ENCODE measurements around the gene KRT77.
"Not testable (repeated sequence)": the region's sequence is repeated elsewhere in the genome, so short reads cannot be mapped to it uniquely, and the experiment has no call there.

KRT77 gene

GRCh38 chr12:52677671-52678070 is 25.7 kb downstream of the KRT77 start:
- Histone ChIP-seq H3K36me3 (ENCODE audit: insufficient read depth, low read length) (no peaks in the 10 kb centered on the region), H3K79me2 (ENCODE audit: control insufficient read depth, insufficient read depth, low read length, unreplicated experiment) (no peaks in the 10 kb centered on the region), H3K27ac (ENCODE audit: low read depth, low read length) (no peak overlapping the region), H3K4me3 (ENCODE audit: low read depth, low read length) (no peak overlapping the region), H3K4me1 (ENCODE audit: control insufficient read depth, insufficient read depth, low read length, unreplicated experiment) (no peaks in the 10 kb centered on the region), H2AFZ (ENCODE audit: low read length, unreplicated experiment) (no peak overlapping the region), H3K27me3 (ENCODE audit: insufficient read depth, low read length) (peaks cover 96% of the 10 kb centered on the region)

DNA sequence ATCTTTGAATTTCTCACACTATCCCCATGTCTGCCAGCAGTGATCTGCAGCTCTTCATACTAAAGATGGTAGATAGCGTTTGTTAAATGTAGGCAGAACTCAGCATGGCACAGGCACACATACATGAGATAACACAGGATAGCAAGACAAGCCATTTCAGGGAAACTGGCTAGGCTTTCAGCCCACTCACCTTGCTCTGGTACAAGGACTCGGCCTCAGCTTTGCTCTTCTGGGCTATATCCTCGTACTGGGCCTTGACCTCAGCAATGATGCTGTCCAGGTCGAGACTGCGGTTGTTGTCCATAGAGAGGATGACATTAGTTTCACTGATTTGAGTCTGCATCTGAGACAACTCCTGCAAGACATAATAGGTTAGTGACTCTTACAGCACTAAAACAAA is 26.2 kb downstream of the KRT77 start:
- no peaks in the 10 kb centered on the region for H3K79me2 ChIP-seq (ENCODE audit: control insufficient read depth, insufficient read depth, low read length, unreplicated experiment)
- H2AFZ ChIP-seq (ENCODE audit: low read length, unreplicated experiment) = no peak overlapping the region
- no peak overlapping the region for H3K4me3 ChIP-seq (ENCODE audit: low read depth, low read length)
- H3K36me3 ChIP-seq (ENCODE audit: insufficient read depth, low read length) = no peaks in the 10 kb centered on the region
- no peaks in the 10 kb centered on the region for H3K4me1 ChIP-seq (ENCODE audit: control insufficient read depth, insufficient read depth, low read length, unreplicated experiment)
- H3K27ac ChIP-seq (ENCODE audit: low read depth, low read length) = no peak overlapping the region
- peaks cover 96% of the 10 kb centered on the region for H3K27me3 ChIP-seq (ENCODE audit: insufficient read depth, low read length)

GRCh38 chr12:52676163-52676562 is 27.2 kb downstream of the KRT77 start:
- no peaks in the 10 kb centered on the region for H3K79me2 ChIP-seq (ENCODE audit: control insufficient read depth, insufficient read depth, low read length, unreplicated experiment)
- H3K36me3 ChIP-seq (ENCODE audit: insufficient read depth, low read length) = no peaks in the 10 kb centered on the region
- no peaks in the 10 kb centered on the region for H3K4me1 ChIP-seq (ENCODE audit: control insufficient read depth, insufficient read depth, low read length, unreplicated experiment)
- peaks cover 96% of the 10 kb centered on the region for H3K27me3 ChIP-seq (ENCODE audit: insufficient read depth, low read length)
- H2AFZ ChIP-seq (ENCODE audit: low read length, unreplicated experiment) = no peak overlapping the region
- no peak overlapping the region for H3K27ac ChIP-seq (ENCODE audit: low read depth, low read length)
- no peak overlapping the region for H3K4me3 ChIP-seq (ENCODE audit: low read depth, low read length)

DNA sequence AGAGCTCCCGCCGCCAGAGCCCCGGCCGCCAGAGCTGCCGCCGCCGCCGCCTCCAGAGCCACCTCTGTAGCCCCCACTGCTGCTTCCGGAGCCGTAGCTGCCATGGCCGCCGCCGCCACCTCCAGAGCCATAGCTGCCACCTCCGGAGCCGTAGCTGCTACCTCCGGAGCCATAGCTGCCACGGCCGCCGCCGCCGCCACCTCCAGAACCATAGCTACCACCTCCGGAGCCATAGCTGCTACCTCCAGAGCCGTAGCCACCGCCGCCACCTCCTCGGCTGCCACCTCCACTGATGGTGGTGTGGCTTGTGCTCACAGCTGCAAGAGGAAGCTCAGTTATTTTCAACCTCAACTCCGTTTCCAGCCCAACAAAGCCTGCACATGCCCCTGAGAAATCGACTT is 28.0 kb downstream of the KRT77 start:
- Histone ChIP-seq H3K27me3 (ENCODE audit: insufficient read depth, low read length) (peaks cover 96% of the 10 kb centered on the region), H2AFZ (ENCODE audit: low read length, unreplicated experiment) (no peak overlapping the region), H3K79me2 (ENCODE audit: control insufficient read depth, insufficient read depth, low read length, unreplicated experiment) (no peaks in the 10 kb centered on the region), H3K4me1 (ENCODE audit: control insufficient read depth, insufficient read depth, low read length, unreplicated experiment) (no peaks in the 10 kb centered on the region), H3K4me3 (ENCODE audit: low read depth, low read length) (no peak overlapping the region), H3K36me3 (ENCODE audit: insufficient read depth, low read length) (no peaks in the 10 kb centered on the region), H3K27ac (ENCODE audit: low read depth, low read length) (no peak overlapping the region)

DNA sequence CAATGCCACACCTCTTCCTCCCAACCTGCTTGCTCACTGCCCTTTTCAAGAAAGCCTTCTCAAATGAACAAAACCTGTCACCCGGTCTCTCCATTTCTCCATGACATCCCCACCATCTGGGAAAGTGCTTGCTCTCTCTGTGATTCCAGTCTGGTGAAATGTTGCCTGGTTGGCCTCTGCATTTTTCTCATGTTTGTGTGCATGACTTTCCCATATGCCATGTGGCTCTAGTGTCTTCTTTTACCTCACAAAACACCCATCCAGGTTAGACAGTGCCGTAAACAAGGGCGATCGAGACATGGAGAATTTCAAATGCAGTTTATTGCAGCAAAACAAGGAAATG is 28.9 kb downstream of the KRT77 start:
- H3K27me3 ChIP-seq (ENCODE audit: insufficient read depth, low read length) = peaks cover 91% of the 10 kb centered on the region
- H3K79me2 ChIP-seq (ENCODE audit: control insufficient read depth, insufficient read depth, low read length, unreplicated experiment) = no peaks in the 10 kb centered on the region
- H3K4me3 ChIP-seq (ENCODE audit: low read depth, low read length) = no peak overlapping the region
- H3K27ac ChIP-seq (ENCODE audit: low read depth, low read length) = no peak overlapping the region
- no peaks in the 10 kb centered on the region for H3K4me1 ChIP-seq (ENCODE audit: control insufficient read depth, insufficient read depth, low read length, unreplicated experiment)
- H3K36me3 ChIP-seq (ENCODE audit: insufficient read depth, low read length) = no peaks in the 10 kb centered on the region
- H2AFZ ChIP-seq (ENCODE audit: low read length, unreplicated experiment) = no peak overlapping the region

- Histone ChIP-seq H3K79me2 (ENCODE audit: control insufficient read depth, insufficient read depth, low read length, unreplicated experiment) (no peaks in the 10 kb centered on the region), H3K36me3 (ENCODE audit: insufficient read depth, low read length) (no peaks in the 10 kb centered on the region)
Observed at GRCh38 chr12:52673713-52674432, 29.5 kb downstream of the KRT77 start.

GRCh38 chr12:52673217-52673616 is 30.1 kb downstream of the KRT77 start:
- no peaks in the 10 kb centered on the region for H3K79me2 ChIP-seq (ENCODE audit: control insufficient read depth, insufficient read depth, low read length, unreplicated experiment)
- no peak overlapping the region for H2AFZ ChIP-seq (ENCODE audit: low read length, unreplicated experiment)
- H3K4me1 ChIP-seq (ENCODE audit: control insufficient read depth, insufficient read depth, low read length, unreplicated experiment) = no peaks in the 10 kb centered on the region
- no peak overlapping the region for H3K4me3 ChIP-seq (ENCODE audit: low read depth, low read length)
- H3K36me3 ChIP-seq (ENCODE audit: insufficient read depth, low read length) = no peaks in the 10 kb centered on the region
- peaks cover 90% of the 10 kb centered on the region for H3K27me3 ChIP-seq (ENCODE audit: insufficient read depth, low read length)
- no peak overlapping the region for H3K27ac ChIP-seq (ENCODE audit: low read depth, low read length)

More at GRCh38 chr12:52673713-52674432, 29.5 kb downstream of the KRT77 start:
- Histone ChIP-seq H2AFZ (ENCODE audit: low read length, unreplicated experiment) (no peak overlapping the region), H3K27me3 (ENCODE audit: insufficient read depth, low read length) (peaks cover 91% of the 10 kb centered on the region), H3K27ac (ENCODE audit: low read depth, low read length) (no peak overlapping the region), H3K4me1 (ENCODE audit: control insufficient read depth, insufficient read depth, low read length, unreplicated experiment) (no peaks in the 10 kb centered on the region), H3K4me3 (ENCODE audit: low read depth, low read length) (no peak overlapping the region)

DNA sequence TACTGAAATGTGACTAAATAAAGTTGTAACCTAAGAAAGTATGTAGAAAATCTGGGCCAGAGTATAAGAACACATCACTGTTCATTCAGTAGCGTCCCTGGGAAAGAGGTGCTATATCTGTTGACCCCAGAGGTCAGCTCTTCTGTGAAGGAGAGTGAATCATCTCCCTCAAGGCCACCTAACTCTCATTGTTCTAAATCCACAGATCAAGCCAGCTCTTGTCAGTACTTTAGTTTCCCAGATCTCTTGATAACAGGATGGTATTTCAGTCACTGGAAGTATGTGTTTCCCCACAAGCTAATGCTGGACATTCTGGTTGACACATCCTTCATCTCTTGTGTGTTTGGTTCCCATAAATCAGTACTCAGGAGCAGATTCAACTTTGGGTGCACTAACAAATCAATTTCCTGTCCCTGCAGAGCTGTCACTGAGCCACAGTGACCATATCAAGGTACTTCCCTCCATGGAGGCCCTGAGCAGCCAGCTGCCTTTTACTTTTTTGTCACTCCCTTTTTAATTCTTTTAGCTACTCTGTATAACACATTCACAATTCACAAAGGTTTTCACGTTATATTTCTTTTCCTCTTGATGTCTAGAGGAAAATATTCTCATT is 30.9 kb downstream of the KRT77 start:
- H3K4me3 ChIP-seq (ENCODE audit: low read depth, low read length) = no peak overlapping the region
- H3K79me2 ChIP-seq (ENCODE audit: control insufficient read depth, insufficient read depth, low read length, unreplicated experiment) = no peaks in the 10 kb centered on the region
- H3K36me3 ChIP-seq (ENCODE audit: insufficient read depth, low read length) = no peaks in the 10 kb centered on the region
- peaks cover 90% of the 10 kb centered on the region for H3K27me3 ChIP-seq (ENCODE audit: insufficient read depth, low read length)
- H2AFZ ChIP-seq (ENCODE audit: low read length, unreplicated experiment) = no peak overlapping the region
- H3K4me1 ChIP-seq (ENCODE audit: control insufficient read depth, insufficient read depth, low read length, unreplicated experiment) = no peaks in the 10 kb centered on the region
- no peak overlapping the region for H3K27ac ChIP-seq (ENCODE audit: low read depth, low read length)

DNA sequence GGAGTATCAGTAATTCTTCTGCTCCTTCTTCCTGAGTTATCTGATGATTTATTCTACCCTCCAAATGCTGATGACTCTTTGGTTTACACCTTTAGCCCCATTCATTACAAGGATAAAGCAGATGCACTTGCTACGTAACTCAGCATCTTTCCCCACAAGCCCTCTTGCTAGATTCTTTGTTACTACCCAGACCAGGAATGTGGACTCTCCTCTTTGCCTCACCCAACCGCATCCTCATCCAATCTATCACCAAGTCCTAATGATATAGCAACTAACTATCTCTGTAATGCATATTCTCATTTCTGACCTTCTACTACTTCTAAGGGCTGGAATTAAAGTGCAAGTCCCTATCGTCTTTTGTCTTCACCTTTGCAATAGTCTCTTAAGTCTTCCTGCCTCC is 32.4 kb downstream of the KRT77 start:
- Histone ChIP-seq H3K27me3 (ENCODE audit: insufficient read depth, low read length) (peaks cover 88% of the 10 kb centered on the region), H3K4me1 (ENCODE audit: control insufficient read depth, insufficient read depth, low read length, unreplicated experiment) (no peaks in the 10 kb centered on the region), H3K36me3 (ENCODE audit: insufficient read depth, low read length) (no peaks in the 10 kb centered on the region), H3K79me2 (ENCODE audit: control insufficient read depth, insufficient read depth, low read length, unreplicated experiment) (no peaks in the 10 kb centered on the region), H2AFZ (ENCODE audit: low read length, unreplicated experiment) (no peak overlapping the region), H3K27ac (ENCODE audit: low read depth, low read length) (no peak overlapping the region), H3K4me3 (ENCODE audit: low read depth, low read length) (no peak overlapping the region)

DNA sequence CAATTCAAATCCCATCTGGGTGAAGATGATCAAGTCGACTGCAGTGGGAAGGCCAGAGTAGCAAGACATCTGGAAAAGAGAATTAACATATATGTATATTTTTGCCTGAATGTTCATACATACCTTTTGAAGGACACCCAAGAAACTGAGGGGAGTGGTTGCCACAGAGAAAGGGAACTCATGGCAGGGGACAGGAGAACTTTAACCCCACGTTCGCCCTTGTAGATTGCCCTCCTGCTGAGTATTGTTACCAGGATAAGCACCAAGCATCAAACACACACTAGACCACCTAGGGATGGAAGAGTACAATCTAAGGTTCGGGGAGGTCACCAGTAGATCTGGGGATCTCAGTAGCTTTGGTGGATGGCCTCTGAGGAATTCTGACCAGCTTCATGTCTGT is 32.8 kb downstream of the KRT77 start:
- H2AFZ ChIP-seq (ENCODE audit: low read length, unreplicated experiment) = no peak overlapping the region
- no peaks in the 10 kb centered on the region for H3K4me1 ChIP-seq (ENCODE audit: control insufficient read depth, insufficient read depth, low read length, unreplicated experiment)
- no peaks in the 10 kb centered on the region for H3K79me2 ChIP-seq (ENCODE audit: control insufficient read depth, insufficient read depth, low read length, unreplicated experiment)
- H3K4me3 ChIP-seq (ENCODE audit: low read depth, low read length) = no peak overlapping the region
- peaks cover 88% of the 10 kb centered on the region for H3K27me3 ChIP-seq (ENCODE audit: insufficient read depth, low read length)
- H3K36me3 ChIP-seq (ENCODE audit: insufficient read depth, low read length) = no peaks in the 10 kb centered on the region
- H3K27ac ChIP-seq (ENCODE audit: low read depth, low read length) = no peak overlapping the region

DNA sequence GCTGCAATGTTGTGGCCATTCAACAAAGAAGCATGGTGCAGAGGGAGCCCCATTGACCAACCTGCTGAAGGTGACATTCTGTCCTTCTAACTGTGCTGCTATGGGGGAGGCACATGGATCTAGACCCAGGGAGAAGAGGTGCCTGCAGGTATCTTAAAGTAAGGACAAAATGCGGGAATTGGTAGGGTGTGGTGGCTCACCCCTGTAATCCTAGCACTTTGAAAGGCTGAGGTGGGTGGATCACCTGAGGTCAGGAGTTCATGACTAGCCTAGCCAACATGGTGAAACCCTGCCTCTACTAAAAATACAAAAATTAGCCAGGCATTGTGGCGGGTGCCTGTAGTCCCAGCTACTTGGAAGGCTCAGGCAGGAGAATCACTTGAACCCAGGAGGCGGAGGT is 33.4 kb downstream of the KRT77 start:
- H3K27me3 ChIP-seq (ENCODE audit: insufficient read depth, low read length) = peaks cover 91% of the 10 kb centered on the region
- H3K79me2 ChIP-seq (ENCODE audit: control insufficient read depth, insufficient read depth, low read length, unreplicated experiment); H3K4me3 ChIP-seq (ENCODE audit: low read depth, low read length); H3K27ac ChIP-seq (ENCODE audit: low read depth, low read length); H3K36me3 ChIP-seq (ENCODE audit: insufficient read depth, low read length); H2AFZ ChIP-seq (ENCODE audit: low read length, unreplicated experiment); H3K4me1 ChIP-seq (ENCODE audit: control insufficient read depth, insufficient read depth, low read length, unreplicated experiment): not testable (repeated sequence)
